Keratinocyte (primary cell): ENCODE data around the gene NUTM2A.
"Not testable (repeated sequence)": the region's sequence is repeated elsewhere in the genome, so short reads cannot be mapped to it uniquely, and the experiment has no call there.

Source experiments
- CTCF ChIP-seq, 3 experiments: IDR thresholded peaks in 1 of 3; conservative IDR thresholded peaks in 1 of 3; optimal IDR thresholded peaks in 1 of 3; 2 replicates in 2 of 3; 3 replicates in 1 of 3; pipeline versions ENCODE3 to v1.5.1; 2011; ENCODE audit warnings: low read length in 3 of 3, mild to moderate bottlenecking in 3 of 3, moderate library complexity in 2 of 3, control low read depth in 1 of 3, inconsistent platforms in 1 of 3; ENCODE audit not compliant: insufficient read depth in 2 of 3; ENCODE audit errors: extremely low read depth in 1 of 3
- EZH2 ChIP-seq: IDR thresholded peaks from one replicate; pipeline ENCODE4 v1.6.1; 2012; ENCODE audit warnings: inconsistent platforms, mild to moderate bottlenecking, low read length, moderate library complexity

GRCh38 chr10:87206922-87207321 lies 18.3 kb upstream of the NUTM2A start:
- not testable (repeated sequence) for TF ChIP-seq CTCF (optimal IDR thresholded peaks at IDR 0.05 in 1 of 3, IDR thresholded peaks at IDR 0.05 in 1 of 3, conservative IDR thresholded peaks at IDR 0.05 in 1 of 3; ENCODE audit: extremely low read depth in 1 of 3, insufficient read depth in 2 of 3, low read length in 3 of 3); EZH2
